CD8-positive, alpha-beta memory T cell (primary cell): ENCODE results near the gene DLG1. TPM values are rescaled to one million over a fixed set of nuclear protein-coding genes. Genes with fewer than 3 reads are reported as not detected.
"Not testable (repeated sequence)": the region's sequence is repeated elsewhere in the genome, so short reads cannot be mapped to it uniquely, and the experiment has no call there.

Experiments used
- CTCF ChIA-PET: fragments of 350-600 bp; sonication (Branson Sonifier 250); formaldehyde crosslinking; loops from one replicate; lab custom pipeline; 2021; ENCODE audit warnings: antibody characterized with exemption; lab: Charles Lee
- POLR2A ChIA-PET: fragments of 350-600 bp; sonication (Branson Sonifier 250); formaldehyde crosslinking; loops from one replicate; lab custom pipeline; 2021; ENCODE audit warnings: antibody characterized with exemption; lab: Charles Lee
- DNase-seq, 5 donors: peaks; one replicate each; pipeline versions ENCODE4 v3.0.0 to v3.0.0-alpha.2; 2020 to 2022; ENCODE audit warnings: mixed read lengths in 1 of 5
- H3K27ac ChIP-seq: one replicate; pipeline ENCODE4 v1.7.0; 2013; ENCODE audit warnings: low read depth, mild to moderate bottlenecking, low read length, moderate library complexity
- H3K27me3 ChIP-seq: 2 replicates; pipeline ENCODE4 v1.7.0; 2013; ENCODE audit warnings: low read length, mild to moderate bottlenecking; ENCODE audit not compliant: insufficient read depth, poor library complexity, severe bottlenecking
- H3K36me3 ChIP-seq: 2 replicates; pipeline ENCODE4 v1.7.0; 2013; ENCODE audit warnings: mild to moderate bottlenecking, low read length, moderate library complexity; ENCODE audit not compliant: insufficient read depth
- H3K4me1 ChIP-seq: 2 replicates; pipeline ENCODE4 v1.7.0; 2013; ENCODE audit warnings: mild to moderate bottlenecking, low read length, moderate library complexity; ENCODE audit not compliant: insufficient read depth
- H3K4me3 ChIP-seq: 2 replicates; pipeline ENCODE4 v1.7.0; 2013; ENCODE audit warnings: mild to moderate bottlenecking, low read length
- H3K9me3 ChIP-seq: 2 replicates; pipeline ENCODE4 v1.7.0; 2013; ENCODE audit warnings: mild to moderate bottlenecking, low read length
- H3K27ac Mint-ChIP-seq, 8 donors: one replicate each; pipeline ENCODE4 v1.8.0; 2020 to 2021; ENCODE audit warnings: mixed read lengths in 8 of 8, mild to moderate bottlenecking in 6 of 8, inconsistent platforms in 3 of 8, moderate library complexity in 3 of 8
- H3K27me3 Mint-ChIP-seq, 2 donors: one replicate each; pipeline ENCODE4 v1.8.0; 2020 to 2021; ENCODE audit warnings: mixed read lengths in 2 of 2, mild to moderate bottlenecking in 1 of 2, moderate library complexity in 1 of 2
- H3K36me3 Mint-ChIP-seq, 3 donors: one replicate each; pipeline ENCODE4 v1.8.0; 2020 to 2021; ENCODE audit warnings: mixed read lengths in 3 of 3, inconsistent platforms in 1 of 3, mild to moderate bottlenecking in 1 of 3
- H3K4me1 Mint-ChIP-seq, 3 donors: one replicate each; pipeline ENCODE4 v1.8.0; 2020 to 2021; ENCODE audit warnings: mixed read lengths in 3 of 3, inconsistent platforms in 1 of 3, mild to moderate bottlenecking in 1 of 3
- H3K4me3 Mint-ChIP-seq, 7 donors: one replicate each; pipeline ENCODE4 v1.8.0; 2020 to 2021; ENCODE audit warnings: mixed read lengths in 7 of 7, mild to moderate bottlenecking in 6 of 7, moderate library complexity in 4 of 7, inconsistent platforms in 2 of 7
- H3K9me3 Mint-ChIP-seq, 5 donors: one replicate each; pipeline ENCODE4 v1.8.0; 2020 to 2022; ENCODE audit warnings: mixed read lengths in 5 of 5, mild to moderate bottlenecking in 3 of 5, moderate library complexity in 2 of 5, inconsistent platforms in 1 of 5
- polyA plus RNA-seq: library from polyadenylated mRNA; unstranded; fragments of 300-500 nt; fragmentation: Illumina TruSeq; gene quantifications from one replicate; pipeline ENCODE4 v1.2.3, GENCODE V29; 2021
- total RNA-seq, 2 experiments: library from RNA; stranded (reverse); gene quantifications; one replicate each; pipeline ENCODE4 v1.2.3, GENCODE V29; 2021

Gene DLG1
- total and polyA plus RNA-seq, 3 experiments from 2014 or later: 30.5 to 51.2 (median 49.2) TPM

GRCh38 chr3:197076415-197076814 is 222.0 kb downstream of the DLG1 start:
- POLR2A ChIA-PET: interaction anchor here (0.6 kb wide), 1 partner anchor 14 kb away, joined by 5 read pairs; no protein-coding TSS in a partner anchor

GRCh38 chr3:197068077-197068476 is 230.3 kb downstream of the DLG1 start:
- no peaks in the 10 kb centered on the region for H3K9me3 ChIP-seq
- Mint-ChIP-seq H3K36me3 (peaks cover 0 to 29% (median 14%) of the 10 kb centered on the region in 3 donors), H3K9me3 (no peaks in the 10 kb centered on the region), H3K27me3 (no peaks in the 10 kb centered on the region), H3K27ac (no peak overlapping the region), H3K4me3 (no peak overlapping the region), H3K4me1 (no peaks in the 10 kb centered on the region)
- no peak overlapping the region for H3K4me3 ChIP-seq
- no peak overlapping the region for H3K27ac ChIP-seq
- peaks cover 5% of the 10 kb centered on the region for H3K36me3 ChIP-seq
- no peaks in the 10 kb centered on the region for H3K4me1 ChIP-seq
- H3K27me3 ChIP-seq: no peaks in the 10 kb centered on the region
- CTCF ChIA-PET: no interaction called here
- no peak for DNase-seq
- POLR2A ChIA-PET: no interaction called here

More at GRCh38 chr3:197076415-197076814, 222.0 kb downstream of the DLG1 start:
- no peak overlapping the region for H3K4me3 ChIP-seq
- no peak for DNase-seq
- H3K27me3 ChIP-seq: no peaks in the 10 kb centered on the region
- H3K36me3 ChIP-seq: no peaks in the 10 kb centered on the region
- H3K9me3 ChIP-seq: no peaks in the 10 kb centered on the region
- H3K4me1 ChIP-seq: no peaks in the 10 kb centered on the region
- no peaks in the 10 kb centered on the region for H3K27me3 Mint-ChIP-seq
- H3K27ac Mint-ChIP-seq: no peak overlapping the region
- H3K4me3 Mint-ChIP-seq: no peak overlapping the region
- peaks cover 3 to 49% (median 20%) of the 10 kb centered on the region in 3 donors for H3K36me3 Mint-ChIP-seq
- H3K4me1 Mint-ChIP-seq: no peaks in the 10 kb centered on the region
- no peaks in the 10 kb centered on the region for H3K9me3 Mint-ChIP-seq
- no peak overlapping the region for H3K27ac ChIP-seq
- CTCF ChIA-PET: interaction anchor here (0.5 kb wide), 1 partner anchor 312 kb away, joined by 3 read pairs; no protein-coding TSS in a partner anchor

GRCh38 chr3:197064771-197065170 is 233.6 kb downstream of the DLG1 start:
- Histone ChIP-seq H3K9me3 (no peaks in the 10 kb centered on the region), H3K27me3 (no peaks in the 10 kb centered on the region), H3K4me1 (no peaks in the 10 kb centered on the region), H3K36me3 (peaks cover 5% of the 10 kb centered on the region), H3K27ac (no peak overlapping the region), H3K4me3 (no peak overlapping the region)
- no peaks in the 10 kb centered on the region for H3K27me3 Mint-ChIP-seq
- H3K27ac Mint-ChIP-seq: no peak overlapping the region
- CTCF ChIA-PET: no interaction called here
- no peak for DNase-seq
- no peaks in the 10 kb centered on the region for H3K9me3 Mint-ChIP-seq
- no peaks in the 10 kb centered on the region for H3K4me1 Mint-ChIP-seq
- H3K36me3 Mint-ChIP-seq: peaks cover 0 to 49% (median 17%) of the 10 kb centered on the region in 3 donors
- POLR2A ChIA-PET: no interaction called here
- no peak overlapping the region for H3K4me3 Mint-ChIP-seq

GRCh38 chr3:197062446-197062845 is 236.0 kb downstream of the DLG1 start:
- Mint-ChIP-seq H3K36me3 (peaks cover 7 to 69% (median 34%) of the 10 kb centered on the region in 3 donors), H3K27me3 (no peaks in the 10 kb centered on the region), H3K4me1 (no peaks in the 10 kb centered on the region), H3K27ac (no peak overlapping the region), H3K9me3 (no peaks in the 10 kb centered on the region), H3K4me3 (no peak overlapping the region)
- Histone ChIP-seq H3K27me3 (no peaks in the 10 kb centered on the region), H3K36me3 (peaks cover 5% of the 10 kb centered on the region), H3K4me1 (no peaks in the 10 kb centered on the region), H3K9me3 (no peaks in the 10 kb centered on the region), H3K4me3 (no peak overlapping the region), H3K27ac (no peak overlapping the region)
- ChIA-PET POLR2A (interaction anchor here (0.7 kb wide), 1 partner anchor 14 kb away, joined by 5 read pairs; no protein-coding TSS in a partner anchor), CTCF (no interaction called here)
- no peak for DNase-seq

- H3K9me3 Mint-ChIP-seq, H3K4me3 ChIP-seq, CTCF ChIA-PET, H3K27ac Mint-ChIP-seq, DNase-seq, H3K27me3 ChIP-seq, H3K4me3 Mint-ChIP-seq, H3K27me3 Mint-ChIP-seq, H3K9me3 ChIP-seq, POLR2A ChIA-PET, H3K4me1 Mint-ChIP-seq, H3K27ac ChIP-seq, H3K4me1 ChIP-seq: not testable (repeated sequence)
- H3K36me3 ChIP-seq: peaks cover 11% of the 10 kb centered on the region
- H3K36me3 Mint-ChIP-seq: peaks cover 5 to 67% (median 14%) of the 10 kb centered on the region in 3 donors
Observed at GRCh38 chr3:197051637-197052036, 246.8 kb downstream of the DLG1 start.

- Mint-ChIP-seq H3K27ac (peak overlapping the region in 5 of 8 donors; percentile 7 to 79 (median 30)), H3K4me1 (peaks cover 0 to 2% (median 0%) of the 10 kb centered on the region in 3 donors), H3K36me3 (peaks cover 5 to 67% (median 16%) of the 10 kb centered on the region in 3 donors), H3K9me3 (no peaks in the 10 kb centered on the region), H3K27me3 (peaks cover 0 to 2% of the 10 kb centered on the region in 2 donors), H3K4me3 (no peak overlapping the region)
- H3K27ac ChIP-seq: no peak overlapping the region
- H3K4me1 ChIP-seq: no peaks in the 10 kb centered on the region
- H3K36me3 ChIP-seq: peaks cover 4% of the 10 kb centered on the region
- POLR2A ChIA-PET: no interaction called here
- CTCF ChIA-PET: no interaction called here
- no peak overlapping the region for H3K4me3 ChIP-seq
- no peak for DNase-seq
- H3K27me3 ChIP-seq: no peaks in the 10 kb centered on the region
- no peaks in the 10 kb centered on the region for H3K9me3 ChIP-seq
Observed at GRCh38 chr3:197050511-197050910, 247.9 kb downstream of the DLG1 start.

GRCh38 chr3:197042539-197042938 is 255.9 kb downstream of the DLG1 start:
- Histone ChIP-seq H3K9me3 (no peaks in the 10 kb centered on the region), H3K27ac (no peak overlapping the region), H3K4me1 (no peaks in the 10 kb centered on the region), H3K27me3 (no peaks in the 10 kb centered on the region), H3K36me3 (peaks cover 5% of the 10 kb centered on the region), H3K4me3 (no peak overlapping the region)
- H3K4me1 Mint-ChIP-seq: no peaks in the 10 kb centered on the region
- ChIA-PET CTCF (no interaction called here), POLR2A (no interaction called here)
- H3K4me3 Mint-ChIP-seq: no peak overlapping the region
- H3K36me3 Mint-ChIP-seq: peaks cover 0 to 37% (median 10%) of the 10 kb centered on the region in 3 donors
- no peaks in the 10 kb centered on the region for H3K27me3 Mint-ChIP-seq
- no peaks in the 10 kb centered on the region for H3K9me3 Mint-ChIP-seq
- DNase-seq: no peak
- H3K27ac Mint-ChIP-seq: no peak overlapping the region

- POLR2A ChIA-PET: interaction anchor here (0.6 kb wide), 1 partner anchor 334 kb away, joined by 3 read pairs; no protein-coding TSS in a partner anchor
- Histone ChIP-seq H3K27me3 (no peaks in the 10 kb centered on the region), H3K4me3 (no peak overlapping the region), H3K27ac (no peak overlapping the region), H3K4me1 (no peaks in the 10 kb centered on the region), H3K36me3 (peaks cover 5% of the 10 kb centered on the region), H3K9me3 (no peaks in the 10 kb centered on the region)
- Mint-ChIP-seq H3K27me3 (no peaks in the 10 kb centered on the region), H3K4me1 (no peaks in the 10 kb centered on the region), H3K4me3 (no peak overlapping the region), H3K36me3 (peaks cover 0 to 33% (median 10%) of the 10 kb centered on the region in 3 donors), H3K27ac (peak overlapping the region in 1 of 8 donors; percentile 73), H3K9me3 (no peaks in the 10 kb centered on the region)
- CTCF ChIA-PET: no interaction called here
- DNase-seq: no peak
Observed at GRCh38 chr3:197041875-197042488, 256.4 kb downstream of the DLG1 start.
